Fibroblast of the aortic adventitia (primary cell): Measurements from ENCODE around the gene GALNT5. TPM values are rescaled to one million over a fixed set of nuclear protein-coding genes. Genes with fewer than 3 reads are reported as not detected.
A peak's percentile ranks its signal among the peaks of the same experiment; 100 is the strongest.

Source experiments
- DNase-seq: peaks from one replicate; pipeline ENCODE4 v3.0.0-alpha.2; 2010; ENCODE audit warnings: low read depth
- H3K4me3 ChIP-seq: 2 replicates; pipeline ENCODE4 v1.5.1; 2011; ENCODE audit warnings: low read depth, mild to moderate bottlenecking, control low read depth, low read length, moderate library complexity
- CTCF ChIP-seq: IDR thresholded peaks from 2 replicates; pipeline ENCODE4 v1.5.1; 2011; ENCODE audit warnings: mild to moderate bottlenecking, low read length, control low read depth, inconsistent platforms; ENCODE audit not compliant: insufficient read depth
- total RNA-seq: library from RNA; depleted of rRNA; stranded (reverse); fragments of >200 nt; gene quantifications from 2 replicates; pipeline ENCODE4 v1.2.3, GENCODE V29; 2012; ENCODE audit warnings: low replicate concordance

GALNT5 gene
- total RNA-seq, 1 donor: 38.3 TPM

GRCh38 chr2:157258520-157259326, 1.2 kb downstream of the GALNT5 start:
- H3K4me3 ChIP-seq: peak overlapping the region; percentile 23
- no peak for DNase-seq
- no peak for TF ChIP-seq CTCF

- TF ChIP-seq CTCF: no peak
- no peak for DNase-seq
- H3K4me3 ChIP-seq: no peak overlapping the region
Observed at GRCh38 chr2:157259386-157259785, 1.9 kb downstream of the GALNT5 start.

- no peak overlapping the region for H3K4me3 ChIP-seq
- no peak for DNase-seq
- TF ChIP-seq CTCF: no peak
Observed at GRCh38 chr2:157259960-157260359, 2.5 kb downstream of the GALNT5 start.

GRCh38 chr2:157260533-157261198, 3.2 kb downstream of the GALNT5 start:
- H3K4me3 ChIP-seq: peak overlapping the region; percentile 10
- DNase-seq: no peak
- no peak for TF ChIP-seq CTCF

- no peak for TF ChIP-seq CTCF
- peak; percentile 60 for DNase-seq
- H3K4me3 ChIP-seq: peak overlapping the region; percentile 10
Observed at GRCh38 chr2:157261199-157261782, 3.8 kb downstream of the GALNT5 start.

- no peak overlapping the region for H3K4me3 ChIP-seq
Observed at GRCh38 chr2:157262248-157262647, 4.7 kb downstream of the GALNT5 start.

More at GRCh38 chr2:157262248-157262647, 4.7 kb downstream of the GALNT5 start:
- DNase-seq: no peak
- no peak for TF ChIP-seq CTCF
